Subcutaneous adipose tissue (tissue), 4 donors: ENCODE data around the gene CDH5. TPM values are rescaled to one million over a fixed set of nuclear protein-coding genes. Genes with fewer than 3 reads are reported as not detected.

ENCODE experiments used
- total RNA-seq, 4 donors: library from RNA; depleted of rRNA; stranded (reverse); fragments of >200 nt; gene quantifications; one replicate each; pipeline ENCODE4 v1.1.0, GENCODE V29; 2016
- TF ChIP-seq, protein P1 (sequence below): fragments of 450-650 bp; IDR thresholded peaks from one replicate; pipeline ENCODE4 v1.5.1; 2016; ENCODE audit warnings: low read depth, mild to moderate bottlenecking, control low read depth, antibody characterized with exemption, moderate library complexity

CDH5 gene
- total RNA-seq, 4 donors from 2014 or later: 28.7 to 155 (median 43.2) TPM

DNA sequence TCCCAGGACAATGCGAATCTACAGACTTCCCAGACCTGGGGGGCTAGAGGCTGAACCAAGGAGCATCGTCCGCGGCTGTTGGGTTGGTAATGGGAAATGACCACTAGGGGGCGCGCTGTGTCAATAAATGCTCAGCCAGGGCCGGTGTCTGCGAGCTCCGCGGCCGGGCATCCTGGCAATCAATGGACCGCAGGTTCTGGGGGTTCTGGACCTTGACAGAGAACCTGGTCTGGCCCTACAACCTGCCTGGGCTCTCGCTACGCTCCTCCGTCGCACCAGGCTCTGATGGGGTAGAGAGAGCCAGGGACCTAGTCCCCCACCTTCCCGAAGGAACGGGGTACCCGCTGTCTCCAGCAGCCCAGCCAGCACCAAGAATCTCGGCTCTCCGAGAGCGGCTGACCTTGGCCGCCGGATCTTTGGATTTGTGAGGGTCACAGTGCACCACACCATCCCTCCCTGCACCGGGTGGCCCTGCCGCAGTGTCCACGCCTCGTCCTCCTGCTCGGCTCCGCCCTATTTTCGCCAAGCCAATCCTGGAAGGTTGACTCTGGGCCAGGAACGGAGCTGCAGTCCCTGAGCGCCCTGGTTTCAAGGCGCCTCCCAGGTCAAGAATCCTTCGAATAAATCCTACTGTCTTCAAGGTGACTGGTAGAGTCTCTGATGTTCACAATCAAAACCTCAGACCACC is 40.2 kb downstream of the CDH5 start:
- TF ChIP-seq, protein P1, sequence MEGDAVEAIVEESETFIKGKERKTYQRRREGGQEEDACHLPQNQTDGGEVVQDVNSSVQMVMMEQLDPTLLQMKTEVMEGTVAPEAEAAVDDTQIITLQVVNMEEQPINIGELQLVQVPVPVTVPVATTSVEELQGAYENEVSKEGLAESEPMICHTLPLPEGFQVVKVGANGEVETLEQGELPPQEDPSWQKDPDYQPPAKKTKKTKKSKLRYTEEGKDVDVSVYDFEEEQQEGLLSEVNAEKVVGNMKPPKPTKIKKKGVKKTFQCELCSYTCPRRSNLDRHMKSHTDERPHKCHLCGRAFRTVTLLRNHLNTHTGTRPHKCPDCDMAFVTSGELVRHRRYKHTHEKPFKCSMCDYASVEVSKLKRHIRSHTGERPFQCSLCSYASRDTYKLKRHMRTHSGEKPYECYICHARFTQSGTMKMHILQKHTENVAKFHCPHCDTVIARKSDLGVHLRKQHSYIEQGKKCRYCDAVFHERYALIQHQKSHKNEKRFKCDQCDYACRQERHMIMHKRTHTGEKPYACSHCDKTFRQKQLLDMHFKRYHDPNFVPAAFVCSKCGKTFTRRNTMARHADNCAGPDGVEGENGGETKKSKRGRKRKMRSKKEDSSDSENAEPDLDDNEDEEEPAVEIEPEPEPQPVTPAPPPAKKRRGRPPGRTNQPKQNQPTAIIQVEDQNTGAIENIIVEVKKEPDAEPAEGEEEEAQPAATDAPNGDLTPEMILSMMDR: no peak

DNA sequence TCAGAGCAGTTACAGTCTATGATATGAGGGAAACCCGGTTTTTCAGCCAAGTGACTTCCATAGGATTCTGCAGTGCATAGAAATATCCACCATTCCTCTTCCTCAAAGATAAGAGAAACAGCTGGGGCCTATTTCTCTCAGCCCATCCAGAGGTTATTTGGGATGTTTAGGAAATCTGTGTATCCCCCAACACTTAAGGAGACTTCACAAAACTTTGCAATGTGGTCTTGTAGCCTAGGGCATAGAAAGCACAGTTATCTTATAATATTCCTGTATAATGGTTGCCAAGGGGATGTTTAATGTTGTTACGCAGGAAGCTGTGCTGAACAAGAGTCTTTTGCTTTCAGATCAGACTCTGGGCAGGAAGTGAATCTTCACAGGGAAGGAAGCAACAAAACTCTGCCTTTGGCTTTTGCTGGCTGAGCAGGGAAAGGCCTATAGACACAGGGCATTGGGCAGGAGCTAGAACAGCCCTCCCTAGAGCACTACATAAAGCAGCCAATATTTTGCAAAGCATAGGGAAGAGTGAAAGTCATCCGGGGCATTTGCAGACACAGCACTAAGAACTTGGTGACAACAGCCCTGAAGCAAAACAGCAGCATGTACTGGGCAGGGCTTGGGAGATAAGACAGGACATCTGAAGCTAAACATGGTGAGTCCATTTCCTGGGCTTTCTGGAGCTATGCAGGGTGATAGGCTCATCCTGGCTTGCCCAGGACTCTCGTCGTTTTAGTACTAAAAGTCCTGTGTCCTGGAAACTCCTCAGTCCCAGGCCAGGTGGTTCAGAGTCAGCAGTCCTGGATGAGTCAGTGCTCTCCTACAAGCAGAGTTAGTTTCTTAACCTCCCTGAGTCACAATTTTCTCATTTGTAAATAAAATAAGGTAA is 41.9 kb downstream of the CDH5 start:
- TF ChIP-seq, protein P1: no peak

DNA sequence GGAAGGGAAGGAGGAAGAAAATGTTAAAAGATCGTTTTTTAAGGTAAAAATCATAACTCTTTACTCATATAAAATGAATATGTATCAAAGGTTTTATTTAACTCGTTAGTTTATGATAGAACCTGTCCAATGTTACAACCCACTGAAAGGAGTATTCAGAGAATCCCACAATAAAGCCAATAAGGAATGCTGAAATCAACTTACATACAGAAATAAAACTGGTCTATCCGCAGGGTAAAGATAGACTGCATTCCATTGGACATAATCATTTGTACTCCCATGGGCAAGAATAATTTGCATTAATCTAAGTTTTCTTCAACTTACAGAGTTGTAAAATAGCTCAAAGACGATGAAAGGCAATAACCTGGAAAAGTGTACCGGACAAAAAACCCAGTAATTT is 42.7 kb downstream of the CDH5 start:
- TF ChIP-seq, protein P1: no peak

DNA sequence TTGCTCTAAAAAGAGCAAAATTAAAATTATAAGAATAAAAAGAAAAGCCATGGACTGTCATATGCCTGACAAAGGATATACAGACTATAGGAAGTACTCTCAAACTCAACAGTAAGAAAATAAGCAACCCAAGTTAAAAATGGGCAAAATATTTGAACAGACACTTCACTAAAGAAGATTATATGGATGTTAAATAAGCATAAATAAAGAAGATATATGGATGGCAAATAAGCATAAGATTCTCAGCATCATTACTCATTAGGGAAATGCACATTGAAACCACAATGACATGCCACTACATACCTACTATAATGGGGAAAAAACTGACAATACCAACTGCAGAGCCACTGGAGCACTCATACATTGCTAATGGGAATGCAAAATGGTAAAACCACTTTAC is 45.7 kb downstream of the CDH5 start:
- TF ChIP-seq, protein P1: no peak

- TF ChIP-seq, protein P1: no peak
Measured at GRCh38 chr16:66414891-66415290, 48.4 kb downstream of the CDH5 start.

DNA sequence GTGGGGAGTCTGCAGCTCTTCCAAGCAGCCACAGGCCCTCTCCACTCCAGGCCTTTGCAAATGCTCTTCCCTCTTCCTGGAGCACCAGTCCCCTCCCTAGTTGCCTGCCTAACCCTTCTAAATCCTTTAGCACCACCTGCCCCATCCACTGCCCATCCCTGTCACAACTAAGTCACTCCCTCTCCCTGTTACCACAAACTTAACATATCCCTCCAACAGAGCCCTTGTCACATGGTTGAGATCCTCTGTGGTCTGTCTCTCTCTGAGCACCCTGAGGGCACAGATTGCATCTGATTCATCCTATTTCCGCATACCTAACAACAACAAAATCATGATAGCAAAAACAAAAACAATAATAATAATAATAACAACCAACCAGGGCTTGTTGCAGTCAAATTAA is 49.6 kb downstream of the CDH5 start:
- TF ChIP-seq, protein P1: no peak
